GM23338 (cell line): ENCODE measurements around the gene CADPS.

Source experiments
- EZH2 ChIP-seq: fragments of 200-600 bp; sonication (generic); IDR thresholded peaks from one replicate; pipeline ENCODE4 v1.8.0; 2017; ENCODE audit warnings: antibody characterized with exemption, mild to moderate bottlenecking, low read depth; ENCODE audit not compliant: unreplicated experiment
- EZH2phosphoT487 ChIP-seq: fragments of 200-600 bp; sonication (generic); IDR thresholded peaks from one replicate; pipeline ENCODE4 v1.8.1; 2018; ENCODE audit warnings: antibody characterized with exemption; ENCODE audit not compliant: unreplicated experiment
- NANOG ChIP-seq: IDR thresholded peaks from 2 replicates; pipeline ENCODE4 v1.6.1; 2016; ENCODE audit warnings: antibody characterized with exemption, borderline replicate concordance
- TF ChIP-seq, protein P1 (sequence below), 2 experiments: fragments of 200-600 bp in 1 of 2; sonication (generic) in 1 of 2; conservative IDR thresholded peaks; 2 replicates each; pipeline versions ENCODE4 v1.5.1 to v1.6.1; 2016 to 2017; ENCODE audit warnings: antibody characterized with exemption in 2 of 2, low read depth in 2 of 2, mild to moderate bottlenecking in 2 of 2, moderate library complexity in 1 of 2
- TF ChIP-seq, protein P2 (sequence below): IDR thresholded peaks from one replicate; pipeline ENCODE4 v1.6.1; 2018; ENCODE audit warnings: antibody characterized with exemption; ENCODE audit not compliant: unreplicated experiment

DNA sequence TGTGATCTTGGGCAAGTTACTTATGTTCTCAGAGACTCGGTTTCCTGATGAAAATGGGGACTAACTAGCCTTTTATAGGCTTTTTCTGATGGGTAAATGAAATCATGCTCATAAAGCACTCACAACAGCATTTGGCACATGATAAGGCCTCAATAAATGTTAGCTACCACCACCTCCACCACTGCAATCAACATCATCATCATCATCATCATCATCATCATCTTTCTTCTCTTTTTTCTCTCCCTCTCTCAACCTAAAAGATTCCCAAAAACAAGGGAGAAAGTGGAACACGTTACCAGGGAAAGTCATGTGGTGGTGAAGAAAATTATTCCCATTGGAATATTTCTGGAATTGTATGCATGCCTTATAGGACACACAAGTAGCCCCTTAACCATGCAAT, 468.3 kb downstream of the CADPS start:
- TF ChIP-seq, protein P1, sequence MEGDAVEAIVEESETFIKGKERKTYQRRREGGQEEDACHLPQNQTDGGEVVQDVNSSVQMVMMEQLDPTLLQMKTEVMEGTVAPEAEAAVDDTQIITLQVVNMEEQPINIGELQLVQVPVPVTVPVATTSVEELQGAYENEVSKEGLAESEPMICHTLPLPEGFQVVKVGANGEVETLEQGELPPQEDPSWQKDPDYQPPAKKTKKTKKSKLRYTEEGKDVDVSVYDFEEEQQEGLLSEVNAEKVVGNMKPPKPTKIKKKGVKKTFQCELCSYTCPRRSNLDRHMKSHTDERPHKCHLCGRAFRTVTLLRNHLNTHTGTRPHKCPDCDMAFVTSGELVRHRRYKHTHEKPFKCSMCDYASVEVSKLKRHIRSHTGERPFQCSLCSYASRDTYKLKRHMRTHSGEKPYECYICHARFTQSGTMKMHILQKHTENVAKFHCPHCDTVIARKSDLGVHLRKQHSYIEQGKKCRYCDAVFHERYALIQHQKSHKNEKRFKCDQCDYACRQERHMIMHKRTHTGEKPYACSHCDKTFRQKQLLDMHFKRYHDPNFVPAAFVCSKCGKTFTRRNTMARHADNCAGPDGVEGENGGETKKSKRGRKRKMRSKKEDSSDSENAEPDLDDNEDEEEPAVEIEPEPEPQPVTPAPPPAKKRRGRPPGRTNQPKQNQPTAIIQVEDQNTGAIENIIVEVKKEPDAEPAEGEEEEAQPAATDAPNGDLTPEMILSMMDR (conservative IDR thresholded peaks at IDR 0.05; ENCODE audit: low read depth in 2 of 2): no peak
- TF ChIP-seq NANOG (no peak), EZH2phosphoT487 (no peak), EZH2 (no peak)
- TF ChIP-seq, protein P2, sequence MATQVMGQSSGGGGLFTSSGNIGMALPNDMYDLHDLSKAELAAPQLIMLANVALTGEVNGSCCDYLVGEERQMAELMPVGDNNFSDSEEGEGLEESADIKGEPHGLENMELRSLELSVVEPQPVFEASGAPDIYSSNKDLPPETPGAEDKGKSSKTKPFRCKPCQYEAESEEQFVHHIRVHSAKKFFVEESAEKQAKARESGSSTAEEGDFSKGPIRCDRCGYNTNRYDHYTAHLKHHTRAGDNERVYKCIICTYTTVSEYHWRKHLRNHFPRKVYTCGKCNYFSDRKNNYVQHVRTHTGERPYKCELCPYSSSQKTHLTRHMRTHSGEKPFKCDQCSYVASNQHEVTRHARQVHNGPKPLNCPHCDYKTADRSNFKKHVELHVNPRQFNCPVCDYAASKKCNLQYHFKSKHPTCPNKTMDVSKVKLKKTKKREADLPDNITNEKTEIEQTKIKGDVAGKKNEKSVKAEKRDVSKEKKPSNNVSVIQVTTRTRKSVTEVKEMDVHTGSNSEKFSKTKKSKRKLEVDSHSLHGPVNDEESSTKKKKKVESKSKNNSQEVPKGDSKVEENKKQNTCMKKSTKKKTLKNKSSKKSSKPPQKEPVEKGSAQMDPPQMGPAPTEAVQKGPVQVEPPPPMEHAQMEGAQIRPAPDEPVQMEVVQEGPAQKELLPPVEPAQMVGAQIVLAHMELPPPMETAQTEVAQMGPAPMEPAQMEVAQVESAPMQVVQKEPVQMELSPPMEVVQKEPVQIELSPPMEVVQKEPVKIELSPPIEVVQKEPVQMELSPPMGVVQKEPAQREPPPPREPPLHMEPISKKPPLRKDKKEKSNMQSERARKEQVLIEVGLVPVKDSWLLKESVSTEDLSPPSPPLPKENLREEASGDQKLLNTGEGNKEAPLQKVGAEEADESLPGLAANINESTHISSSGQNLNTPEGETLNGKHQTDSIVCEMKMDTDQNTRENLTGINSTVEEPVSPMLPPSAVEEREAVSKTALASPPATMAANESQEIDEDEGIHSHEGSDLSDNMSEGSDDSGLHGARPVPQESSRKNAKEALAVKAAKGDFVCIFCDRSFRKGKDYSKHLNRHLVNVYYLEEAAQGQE: no peak
